Stomach (tissue), 9 donors: ENCODE results near the gene TNRC18. TPM values are rescaled to one million over a fixed set of nuclear protein-coding genes. Genes with fewer than 3 reads are reported as not detected.
"Not testable (repeated sequence)": the region's sequence is repeated elsewhere in the genome, so short reads cannot be mapped to it uniquely, and the experiment has no call there.

Source experiments
- DNase-seq, 2 donors: peaks; one replicate each; pipeline versions ENCODE4 v3.0.0 to v3.0.0-alpha.2; 2013 to 2019
- H3K27ac ChIP-seq, 5 donors: fragments of 200-600 bp in 4 of 5; sonication (generic) in 4 of 5; one replicate each; pipeline ENCODE4 v1.5.1; 2013 to 2019; ENCODE audit warnings: mild to moderate bottlenecking in 1 of 5, moderate library complexity in 1 of 5
- H3K27me3 ChIP-seq, 3 donors: fragments of 200-600 bp; sonication (generic); one replicate each; pipeline ENCODE4 v1.5.1; 2017 to 2019; ENCODE audit warnings: mixed run types in 1 of 3
- H3K36me3 ChIP-seq, 4 donors: fragments of 200-600 bp; sonication (generic); 1 replicate in 3 of 4; 2 replicates in 1 of 4; pipeline ENCODE4 v1.5.1; 2016 to 2019
- H3K4me1 ChIP-seq, 4 donors: fragments of 200-600 bp; sonication (generic); one replicate each; pipeline ENCODE4 v1.5.1; 2016 to 2019
- H3K4me3 ChIP-seq, 4 donors: fragments of 200-600 bp; sonication (generic) in 3 of 4; one replicate each; pipeline ENCODE4 v1.5.1; 2016 to 2019; ENCODE audit warnings: mild to moderate bottlenecking in 1 of 4
- H3K9me3 ChIP-seq, 4 donors: fragments of 200-600 bp; sonication (generic); one replicate each; pipeline ENCODE4 v1.5.1; 2016 to 2019
- EP300 ChIP-seq: sonication (generic); formaldehyde crosslinking; IDR thresholded peaks from one replicate; pipeline ENCODE4 v1.6.1; 2017; ENCODE audit warnings: antibody characterized with exemption
- POLR2A ChIP-seq, 4 donors: fragments of 450-650 bp; IDR thresholded peaks; one replicate each; pipeline ENCODE4 v1.6.1; 2016; ENCODE audit warnings: antibody characterized with exemption in 4 of 4, control low read depth in 2 of 4, mild to moderate bottlenecking in 1 of 4, moderate library complexity in 1 of 4
- POLR2AphosphoS5 ChIP-seq, 3 donors: sonication (generic); formaldehyde crosslinking; IDR thresholded peaks; one replicate each; pipeline ENCODE4 v1.6.1; 2016; ENCODE audit warnings: antibody characterized with exemption in 3 of 3
- WGBS, 5 donors: extraction: QIAGEN DNeasy Blood & Tissue Kit in 3 of 5; methylation state at CpG; one replicate each; pipeline versions ENCODE4 v1.1.5 to v1.1.7; 2013 to 2018; 5-methylcytosine and 5-hydroxymethylcytosine counted together
- intact Hi-C: fragments of 100-400 bp; cut with DNase I; formaldehyde crosslinking; loops from one replicate; pipeline ENCODE4 v1.15.1; 2023; ENCODE audit warnings: low total_unique reads
- polyA plus RNA-seq, 3 donors: library from polyadenylated mRNA; stranded (reverse); fragments of 200-250 nt; gene quantifications; one replicate each; pipeline ENCODE4 v1.2.3, GENCODE V29; 2013
- total RNA-seq, 5 donors: library from RNA; depleted of rRNA; stranded (reverse); fragments of >200 nt; gene quantifications; one replicate each; pipeline versions ENCODE4 v1.1.0 to v1.2.3, GENCODE V29; 2014 to 2016
- TF ChIP-seq, protein P1 (sequence below), 7 experiments: fragments of 450-650 bp in 4 of 7; fragments of 200-600 bp in 3 of 7; sonication (generic) in 3 of 7; IDR thresholded peaks; one replicate each; pipeline ENCODE4 v1.5.1; 2016 to 2019; ENCODE audit warnings: antibody characterized with exemption in 7 of 7, control low read depth in 2 of 7, mild to moderate bottlenecking in 1 of 7
- donor health status: healthy with polysubstance abuse.
- donor health status: Bipolar disorder and iron deficiency.
- donor health status: healthy.

Gene TNRC18
- total and polyA plus RNA-seq, 8 donors, result 8.5 to 463 (median 81.8) TPM

DNA sequence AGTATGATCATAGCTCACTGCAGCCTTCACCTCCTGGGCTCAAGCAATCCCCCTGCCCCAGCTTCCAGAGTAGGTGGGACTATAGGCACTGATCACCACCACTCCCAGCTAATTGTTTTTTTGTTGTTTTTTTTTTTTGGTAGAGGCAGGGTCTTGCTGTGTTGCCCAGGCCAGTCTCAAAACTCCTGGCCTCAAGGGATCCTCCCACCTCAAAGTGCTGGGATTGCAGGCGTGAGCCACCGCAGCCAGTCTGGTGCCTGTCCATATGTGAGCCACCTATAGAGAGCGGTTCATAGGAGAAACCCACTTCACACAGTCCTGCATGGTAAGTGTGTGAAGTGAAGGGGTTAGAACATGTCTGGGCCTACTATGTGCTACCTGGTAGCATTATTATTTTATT lies 93.3 kb downstream of the TNRC18 start:
- Histone ChIP-seq H3K4me1 (peaks cover 0 to 25% (median 9%) of the 10 kb centered on the region in 4 donors), H3K27me3 (no peaks in the 10 kb centered on the region), H3K27ac (no peak overlapping the region), H3K9me3 (no peaks in the 10 kb centered on the region), H3K36me3 (peaks cover 46 to 97% (median 96%) of the 10 kb centered on the region in 4 donors), H3K4me3 (no peak overlapping the region)
- 96 to 100% (median 100%) methylated on average over 3 of the region's 3 CpGs for WGBS, 5 donors
- intact Hi-C loops, result no loop called here
- TF ChIP-seq POLR2A (IDR thresholded peaks at IDR 0.05) (no peak), POLR2AphosphoS5 (IDR thresholded peaks at IDR 0.05) (no peak)
- TF ChIP-seq, protein P1, sequence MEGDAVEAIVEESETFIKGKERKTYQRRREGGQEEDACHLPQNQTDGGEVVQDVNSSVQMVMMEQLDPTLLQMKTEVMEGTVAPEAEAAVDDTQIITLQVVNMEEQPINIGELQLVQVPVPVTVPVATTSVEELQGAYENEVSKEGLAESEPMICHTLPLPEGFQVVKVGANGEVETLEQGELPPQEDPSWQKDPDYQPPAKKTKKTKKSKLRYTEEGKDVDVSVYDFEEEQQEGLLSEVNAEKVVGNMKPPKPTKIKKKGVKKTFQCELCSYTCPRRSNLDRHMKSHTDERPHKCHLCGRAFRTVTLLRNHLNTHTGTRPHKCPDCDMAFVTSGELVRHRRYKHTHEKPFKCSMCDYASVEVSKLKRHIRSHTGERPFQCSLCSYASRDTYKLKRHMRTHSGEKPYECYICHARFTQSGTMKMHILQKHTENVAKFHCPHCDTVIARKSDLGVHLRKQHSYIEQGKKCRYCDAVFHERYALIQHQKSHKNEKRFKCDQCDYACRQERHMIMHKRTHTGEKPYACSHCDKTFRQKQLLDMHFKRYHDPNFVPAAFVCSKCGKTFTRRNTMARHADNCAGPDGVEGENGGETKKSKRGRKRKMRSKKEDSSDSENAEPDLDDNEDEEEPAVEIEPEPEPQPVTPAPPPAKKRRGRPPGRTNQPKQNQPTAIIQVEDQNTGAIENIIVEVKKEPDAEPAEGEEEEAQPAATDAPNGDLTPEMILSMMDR (IDR thresholded peaks at IDR 0.05), result no peak
- DNase-seq, result no peak

GRCh38 chr7:5324961-5325360 lies 98.7 kb downstream of the TNRC18 start:
- intact Hi-C loops, result no loop called here
- H3K36me3 ChIP-seq, result peaks cover 57 to 100% (median 97%) of the 10 kb centered on the region in 4 donors
- no peaks in the 10 kb centered on the region for H3K27me3 ChIP-seq
- 90 to 95% (median 93%) methylated on average over 9 to 10 of the region's 10 CpGs for WGBS, 5 donors
- no peaks in the 10 kb centered on the region for H3K4me1 ChIP-seq
- H3K9me3 ChIP-seq, result no peaks in the 10 kb centered on the region
- no peak overlapping the region for H3K4me3 ChIP-seq
- no peak overlapping the region for H3K27ac ChIP-seq
- TF ChIP-seq POLR2A (IDR thresholded peaks at IDR 0.05) (no peak), EP300 (no peak), POLR2AphosphoS5 (IDR thresholded peaks at IDR 0.05) (no peak)
- TF ChIP-seq, protein P1 (IDR thresholded peaks at IDR 0.05), result no peak
- DNase-seq, result no peak

DNA sequence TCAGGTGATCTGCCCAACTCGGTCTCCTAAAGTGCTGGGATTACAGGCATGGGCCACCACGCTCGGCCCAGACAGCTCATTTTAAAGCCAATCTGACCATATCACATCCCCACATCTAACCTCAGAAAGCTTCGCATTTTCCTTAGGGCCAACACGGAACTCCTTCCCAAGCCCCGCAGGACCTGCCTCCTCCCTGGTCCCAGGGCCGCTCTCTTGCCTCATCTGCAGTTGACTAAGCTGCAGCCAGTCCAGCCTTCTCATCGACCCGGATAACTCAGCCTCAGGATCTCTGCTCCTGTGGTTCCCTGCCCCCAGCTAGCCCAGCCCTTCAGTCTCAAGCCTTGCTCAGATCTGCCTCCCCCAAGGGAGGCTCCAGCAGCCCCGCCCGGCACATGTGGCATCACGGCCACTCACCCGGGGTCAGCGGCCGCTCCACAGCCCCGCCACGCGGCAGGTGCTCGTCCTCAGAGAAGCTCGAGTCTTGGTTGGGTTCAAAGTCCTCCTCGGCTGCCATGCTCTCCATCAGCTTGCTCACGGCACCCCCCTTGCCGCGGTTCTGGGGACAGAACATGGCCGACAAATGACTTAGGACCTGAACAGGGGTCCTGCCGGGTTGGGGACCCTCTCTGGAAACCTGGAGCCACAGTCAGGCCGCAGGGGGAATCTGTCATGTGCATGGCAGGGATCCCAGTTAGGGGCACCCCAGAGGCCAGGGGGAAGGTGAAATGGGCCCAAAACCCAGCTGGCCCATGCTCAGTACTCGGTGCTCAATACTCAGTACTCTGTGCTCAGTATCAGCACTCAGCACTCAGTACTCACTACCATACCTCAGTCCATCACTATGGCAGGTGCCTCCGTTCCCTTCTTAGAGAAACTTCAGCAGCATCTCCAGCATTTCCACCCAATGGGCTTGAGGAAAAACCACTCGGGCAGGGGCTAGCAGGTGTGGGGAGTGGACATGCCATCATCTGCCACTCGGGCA lies 99.5 kb downstream of the TNRC18 start:
- H3K27me3 ChIP-seq, DNase-seq, H3K27ac ChIP-seq, H3K9me3 ChIP-seq, intact Hi-C loops, H3K4me3 ChIP-seq, H3K4me1 ChIP-seq: not testable (repeated sequence)
- peaks cover 65 to 100% (median 98%) of the 10 kb centered on the region in 4 donors for H3K36me3 ChIP-seq
- WGBS, 5 donors, result 87 to 94% (median 89%) methylated on average over 27 to 31 of the region's 31 CpGs

GRCh38 chr7:5322621-5323410 lies 100.8 kb downstream of the TNRC18 start:
- DNase-seq, result no peak
- no peaks in the 10 kb centered on the region for H3K4me1 ChIP-seq
- intact Hi-C loops, result no loop called here
- H3K27ac ChIP-seq, result no peak overlapping the region
- peaks cover 64 to 100% (median 98%) of the 10 kb centered on the region in 4 donors for H3K36me3 ChIP-seq
- H3K9me3 ChIP-seq, result peaks cover 5 to 13% (median 11%) of the 10 kb centered on the region in 4 donors
- WGBS, 5 donors, result 88 to 93% (median 89%) methylated on average over 20 to 29 of the region's 29 CpGs
- no peak overlapping the region for H3K4me3 ChIP-seq
- no peaks in the 10 kb centered on the region for H3K27me3 ChIP-seq
- TF ChIP-seq, protein P1 (IDR thresholded peaks at IDR 0.05), result no peak
- no peak for TF ChIP-seq EP300
- TF ChIP-seq POLR2AphosphoS5 (IDR thresholded peaks at IDR 0.05), result no peak
- TF ChIP-seq POLR2A (IDR thresholded peaks at IDR 0.05), result no peak
